ENCODE data around the gene XIRP2. TPM values are rescaled to one million over a fixed set of nuclear protein-coding genes. Genes with fewer than 3 reads are reported as not detected.

Gene XIRP2
- total RNA-seq, 1 donor from 2014 or later: 0.25 TPM

GRCh38 chr2:167133614-167134013 is 245.3 kb downstream of the XIRP2 start:
- peaks cover 11% of the 10 kb centered on the region for H3K4me1 Mint-ChIP-seq (ENCODE audit: low read depth, unreplicated experiment)
- no peak overlapping the region for H2AFZ ChIP-seq (ENCODE audit: low read depth, low read length)
- H3K4me1 ChIP-seq (ENCODE audit: insufficient read depth, low read length): peaks cover 14% of the 10 kb centered on the region
- H3K9ac ChIP-seq (ENCODE audit: low read length): no peak overlapping the region
- H3K79me2 ChIP-seq (ENCODE audit: insufficient read depth, low read length): no peaks in the 10 kb centered on the region
- peaks cover under 1% of the 10 kb centered on the region for H3K9me3 Mint-ChIP-seq (ENCODE audit: unreplicated experiment)
- H3K27ac Mint-ChIP-seq (ENCODE audit: unreplicated experiment): no peak overlapping the region
- no peak for DNase-seq (ENCODE audit: low read depth)
- H3K36me3 Mint-ChIP-seq (ENCODE audit: low read depth, unreplicated experiment): no peaks in the 10 kb centered on the region
- H3K27me3 Mint-ChIP-seq (ENCODE audit: low read depth, unreplicated experiment): no peaks in the 10 kb centered on the region
- no peaks in the 10 kb centered on the region for H3K36me3 ChIP-seq (ENCODE audit: insufficient read depth, low read length)
- no peaks in the 10 kb centered on the region for H4K20me1 ChIP-seq (ENCODE audit: insufficient read depth, low read length)
- H3K4me2 ChIP-seq (ENCODE audit: low read length): no peak overlapping the region
- no peak for FAIRE-seq
- H3K9me3 ChIP-seq (ENCODE audit: insufficient read depth, low read depth, low read length): no peaks in the 10 kb centered on the region
- H3K27me3 ChIP-seq (ENCODE audit: insufficient read depth, low read length): no peaks in the 10 kb centered on the region
- no peak overlapping the region for H3K4me3 Mint-ChIP-seq (ENCODE audit: unreplicated experiment)
- H3K27ac ChIP-seq (ENCODE audit: low read depth, low read length): no peak overlapping the region
- TF ChIP-seq CTCF (IDR thresholded peaks at IDR 0.05; ENCODE audit: insufficient read depth, low read depth, low read length) (no peak), EZH2 (IDR thresholded peaks at IDR 0.05; ENCODE audit: insufficient read depth, low read length) (no peak)
- H3K4me3 ChIP-seq (ENCODE audit: insufficient read depth, low read depth, low read length): no peak overlapping the region

- Mint-ChIP-seq H3K27ac (ENCODE audit: unreplicated experiment) (peak overlapping the region; percentile 54), H3K4me3 (ENCODE audit: unreplicated experiment) (no peak overlapping the region), H3K4me1 (ENCODE audit: low read depth, unreplicated experiment) (peaks cover 11% of the 10 kb centered on the region), H3K27me3 (ENCODE audit: low read depth, unreplicated experiment) (no peaks in the 10 kb centered on the region), H3K36me3 (ENCODE audit: low read depth, unreplicated experiment) (no peaks in the 10 kb centered on the region), H3K9me3 (ENCODE audit: unreplicated experiment) (no peaks in the 10 kb centered on the region)
- Histone ChIP-seq H3K36me3 (ENCODE audit: insufficient read depth, low read length) (no peaks in the 10 kb centered on the region), H3K4me2 (ENCODE audit: low read length) (peak overlapping the region; percentile 34), H3K4me1 (ENCODE audit: insufficient read depth, low read length) (peaks cover 14% of the 10 kb centered on the region), H3K9ac (ENCODE audit: low read length) (no peak overlapping the region), H3K4me3 (ENCODE audit: insufficient read depth, low read depth, low read length) (no peak overlapping the region), H3K9me3 (ENCODE audit: insufficient read depth, low read depth, low read length) (no peaks in the 10 kb centered on the region), H4K20me1 (ENCODE audit: insufficient read depth, low read length) (no peaks in the 10 kb centered on the region), H3K79me2 (ENCODE audit: insufficient read depth, low read length) (no peaks in the 10 kb centered on the region), H2AFZ (ENCODE audit: low read depth, low read length) (no peak overlapping the region), H3K27me3 (ENCODE audit: insufficient read depth, low read length) (no peaks in the 10 kb centered on the region), H3K27ac (ENCODE audit: low read depth, low read length) (peak overlapping the region; percentile 52)
- DNase-seq (ENCODE audit: low read depth) (peak; percentile 86), FAIRE-seq (peak; percentile 64)
- TF ChIP-seq CTCF (IDR thresholded peaks at IDR 0.05; ENCODE audit: insufficient read depth, low read depth, low read length) (no peak), EZH2 (IDR thresholded peaks at IDR 0.05; ENCODE audit: insufficient read depth, low read length) (no peak)
Measured at GRCh38 chr2:167134381-167135072, 246.2 kb downstream of the XIRP2 start.

- Mint-ChIP-seq H3K36me3 (ENCODE audit: low read depth, unreplicated experiment) (no peaks in the 10 kb centered on the region), H3K27me3 (ENCODE audit: low read depth, unreplicated experiment) (no peaks in the 10 kb centered on the region), H3K9me3 (ENCODE audit: unreplicated experiment) (no peaks in the 10 kb centered on the region), H3K4me3 (ENCODE audit: unreplicated experiment) (no peak overlapping the region), H3K4me1 (ENCODE audit: low read depth, unreplicated experiment) (peaks cover 22% of the 10 kb centered on the region), H3K27ac (ENCODE audit: unreplicated experiment) (peak overlapping the region; percentile 67)
- TF ChIP-seq EZH2 (IDR thresholded peaks at IDR 0.05; ENCODE audit: insufficient read depth, low read length) (no peak), CTCF (IDR thresholded peaks at IDR 0.05; ENCODE audit: insufficient read depth, low read depth, low read length) (no peak)
- Histone ChIP-seq H2AFZ (ENCODE audit: low read depth, low read length) (peak overlapping the region; percentile 4), H3K4me1 (ENCODE audit: insufficient read depth, low read length) (peaks cover 21% of the 10 kb centered on the region), H3K4me2 (ENCODE audit: low read length) (peak overlapping the region; percentile 6), H3K36me3 (ENCODE audit: insufficient read depth, low read length) (no peaks in the 10 kb centered on the region), H3K4me3 (ENCODE audit: insufficient read depth, low read depth, low read length) (no peak overlapping the region), H3K79me2 (ENCODE audit: insufficient read depth, low read length) (no peaks in the 10 kb centered on the region), H3K27me3 (ENCODE audit: insufficient read depth, low read length) (no peaks in the 10 kb centered on the region), H4K20me1 (ENCODE audit: insufficient read depth, low read length) (no peaks in the 10 kb centered on the region), H3K9ac (ENCODE audit: low read length) (peak overlapping the region; percentile 2), H3K9me3 (ENCODE audit: insufficient read depth, low read depth, low read length) (no peaks in the 10 kb centered on the region), H3K27ac (ENCODE audit: low read depth, low read length) (peak overlapping the region; percentile 52)
- DNase-seq (ENCODE audit: low read depth) (no peak), FAIRE-seq (no peak)
Measured at GRCh38 chr2:167135706-167136105, 247.4 kb downstream of the XIRP2 start.
